Measurements from ENCODE around the gene RLN3.
A peak's percentile ranks its signal among the peaks of the same experiment; 100 is the strongest.

The RLN3 gene, protein sequence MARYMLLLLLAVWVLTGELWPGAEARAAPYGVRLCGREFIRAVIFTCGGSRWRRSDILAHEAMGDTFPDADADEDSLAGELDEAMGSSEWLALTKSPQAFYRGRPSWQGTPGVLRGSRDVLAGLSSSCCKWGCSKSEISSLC

DNA sequence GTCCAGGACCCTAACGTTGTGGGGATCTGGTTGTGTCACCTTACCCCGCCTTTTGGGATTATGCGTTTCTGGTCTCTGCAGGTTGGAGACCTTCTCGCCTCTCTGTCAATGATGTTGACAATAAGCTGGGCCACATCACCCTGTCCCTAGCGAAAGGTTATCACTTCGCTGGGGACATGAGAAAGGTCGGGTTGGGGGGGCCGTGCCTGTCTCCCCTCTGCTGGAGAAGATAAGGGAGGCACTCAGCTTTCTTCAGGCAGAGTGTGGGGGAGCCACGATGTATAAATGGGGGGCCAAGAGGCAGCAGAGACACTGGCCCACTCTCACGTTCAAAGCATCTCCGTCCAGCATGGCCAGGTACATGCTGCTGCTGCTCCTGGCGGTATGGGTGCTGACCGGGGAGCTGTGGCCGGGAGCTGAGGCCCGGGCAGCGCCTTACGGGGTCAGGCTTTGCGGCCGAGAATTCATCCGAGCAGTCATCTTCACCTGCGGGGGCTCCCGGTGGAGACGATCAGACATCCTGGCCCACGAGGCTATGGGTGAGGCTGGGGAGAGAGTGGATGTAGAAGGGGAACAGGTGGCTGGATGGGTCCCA is at the start of gene RLN3:
RLN3 (plus strand) TSS at position 293 of the 595 bp plus-strand sequence; CDS start at position 350, 57 bp downstream.
- DNase-seq (ENCODE audit: low read depth in 2 of 2): no peak

DNA sequence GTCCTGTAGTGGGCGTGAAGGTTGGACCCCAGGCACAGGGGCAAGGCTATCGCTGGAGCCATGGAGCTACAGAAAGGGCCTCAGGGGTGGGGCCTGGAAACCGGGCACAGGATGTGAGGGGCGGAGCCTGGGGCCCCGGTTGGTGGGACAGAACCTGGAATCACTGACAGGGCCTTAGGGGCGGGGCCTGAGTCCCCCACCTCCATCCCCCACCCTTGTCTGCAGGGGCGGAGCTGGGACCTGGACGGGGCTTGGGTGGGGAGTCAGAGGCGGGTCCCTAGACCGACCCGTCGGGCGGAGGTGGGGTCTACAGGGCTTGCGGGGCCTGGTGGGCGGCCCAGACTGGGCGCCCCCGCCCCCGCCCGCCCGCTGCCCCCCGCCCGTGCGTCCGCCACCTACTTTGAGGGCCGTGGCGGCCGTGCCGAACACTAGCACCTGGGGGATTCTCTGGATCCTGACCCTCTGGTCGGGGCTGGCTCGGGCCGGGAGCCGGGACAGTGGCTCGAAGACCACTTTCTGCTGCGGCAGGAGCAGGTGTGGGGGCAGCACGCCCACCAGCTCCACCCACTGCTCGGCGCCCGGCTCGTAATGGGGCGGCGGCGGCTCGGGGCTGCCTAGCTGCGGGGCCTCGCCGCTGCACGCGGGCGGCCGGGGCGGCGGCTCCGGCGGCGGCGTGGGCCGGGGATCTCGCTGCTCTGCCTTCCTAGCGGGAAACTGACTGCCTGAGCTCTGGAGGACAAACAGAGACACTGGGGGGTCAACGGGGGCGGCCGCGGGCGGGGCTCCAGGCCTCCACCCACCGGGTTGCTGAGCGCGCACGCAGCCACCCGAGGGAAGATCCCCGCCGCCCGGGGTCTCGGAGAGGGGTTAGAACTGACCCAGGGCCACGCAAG is 49.4 kb upstream of the RLN3 start:
- DNase-seq (ENCODE audit: low read depth in 2 of 2): peak in 1 of 2 donors; percentile 36

DNA sequence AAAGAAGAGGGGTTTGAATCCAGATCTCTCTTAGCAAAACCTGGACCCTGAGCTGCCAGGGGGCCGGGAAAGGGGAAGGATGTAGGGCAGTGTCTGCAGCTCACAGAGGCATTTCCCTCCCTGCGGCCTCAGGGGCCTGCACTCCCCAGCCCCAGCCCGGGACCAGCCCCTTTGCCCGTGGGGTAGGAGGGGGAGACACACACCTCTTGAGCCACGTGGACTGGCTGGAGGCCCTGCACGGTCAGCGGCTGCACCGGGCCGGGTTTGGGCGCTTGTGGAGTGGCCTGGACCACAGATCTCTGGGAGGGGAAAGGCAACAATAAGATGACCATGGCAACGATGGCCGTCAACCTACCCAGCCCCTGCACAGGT is 48.7 kb upstream of the RLN3 start:
- DNase-seq (ENCODE audit: low read depth in 2 of 2): no peak

DNA sequence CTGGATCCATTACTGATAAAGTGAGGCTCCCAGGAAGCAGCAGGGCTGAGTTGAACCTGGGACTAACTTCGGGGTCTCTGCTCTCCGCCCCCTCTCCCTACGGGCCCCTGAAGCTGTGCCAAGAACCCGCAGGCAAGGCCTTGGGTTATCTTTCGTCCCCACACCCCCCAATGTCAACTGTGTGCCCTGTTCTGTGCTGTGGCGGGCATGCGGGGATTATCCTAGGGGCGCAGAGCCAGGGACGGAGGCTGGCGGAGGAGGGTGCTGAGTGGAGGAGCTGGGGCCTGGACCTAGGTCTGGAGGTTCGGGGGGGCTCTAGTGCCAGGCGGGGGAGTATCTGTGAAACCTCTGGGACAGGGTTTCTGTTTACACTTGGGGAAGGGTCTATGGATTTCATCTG is 48.3 kb upstream of the RLN3 start:
- no peak for DNase-seq (ENCODE audit: low read depth in 2 of 2)

DNA sequence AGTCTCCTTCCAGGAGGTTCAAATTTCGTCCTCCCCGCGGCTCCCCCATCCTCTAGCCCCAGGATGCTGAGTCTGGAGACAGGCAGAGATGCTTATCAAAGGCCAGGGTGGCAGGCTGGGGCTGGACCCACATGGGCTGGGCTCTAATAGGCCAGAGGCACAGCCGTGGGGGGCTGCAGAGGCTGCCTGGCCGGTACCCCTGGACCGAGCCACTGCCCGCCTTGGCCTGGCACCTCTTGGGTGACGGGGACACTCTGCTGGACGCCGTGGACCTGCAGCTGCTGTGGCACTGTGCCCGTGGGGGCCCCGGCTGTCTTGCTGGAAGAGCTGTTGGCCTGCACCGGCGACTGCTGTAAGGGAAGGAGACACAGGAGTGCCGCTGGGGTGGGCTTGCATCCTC is 47.6 kb upstream of the RLN3 start:
- DNase-seq (ENCODE audit: low read depth in 2 of 2): no peak

DNA sequence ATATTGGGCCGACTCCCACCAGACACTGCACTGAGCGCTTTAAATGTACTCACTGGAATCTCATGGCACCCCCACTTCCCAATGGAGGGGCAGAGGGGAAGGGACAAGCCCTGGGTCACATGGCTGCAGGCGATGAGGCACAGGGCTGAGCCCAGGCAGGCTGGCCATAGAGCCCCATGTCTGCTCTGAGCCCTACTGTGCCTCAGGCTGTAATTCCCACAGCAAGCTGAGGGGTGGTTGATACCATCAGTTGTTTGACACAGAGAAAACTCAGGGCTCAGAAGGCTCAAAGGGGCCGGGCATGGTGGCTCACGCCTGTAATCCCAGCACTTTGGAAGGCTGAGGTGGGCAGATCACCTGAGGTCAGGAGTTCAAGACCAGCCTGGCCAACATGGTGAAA is 46.9 kb upstream of the RLN3 start:
- DNase-seq (ENCODE audit: low read depth in 2 of 2): no peak

DNA sequence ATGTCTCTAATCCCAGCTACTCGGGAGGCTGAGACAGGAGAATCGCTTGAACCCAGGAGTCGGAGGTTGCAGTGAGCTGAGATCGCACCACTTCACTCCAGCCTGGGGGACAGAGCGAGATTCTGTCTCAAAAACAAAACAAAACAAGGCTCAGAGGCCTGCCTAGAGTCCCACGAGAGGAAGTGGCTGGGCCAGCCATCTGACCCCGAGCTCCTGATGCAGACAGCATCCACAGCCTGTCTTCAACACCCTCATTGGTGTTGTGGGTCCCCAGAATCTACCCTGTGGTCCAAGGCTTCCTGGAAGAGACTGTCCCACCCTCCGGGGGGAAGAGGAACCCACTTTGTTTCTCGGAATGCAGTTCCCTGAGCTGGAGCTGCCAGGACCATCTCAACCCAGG is 46.5 kb upstream of the RLN3 start:
- no peak for DNase-seq (ENCODE audit: low read depth in 2 of 2)

DNA sequence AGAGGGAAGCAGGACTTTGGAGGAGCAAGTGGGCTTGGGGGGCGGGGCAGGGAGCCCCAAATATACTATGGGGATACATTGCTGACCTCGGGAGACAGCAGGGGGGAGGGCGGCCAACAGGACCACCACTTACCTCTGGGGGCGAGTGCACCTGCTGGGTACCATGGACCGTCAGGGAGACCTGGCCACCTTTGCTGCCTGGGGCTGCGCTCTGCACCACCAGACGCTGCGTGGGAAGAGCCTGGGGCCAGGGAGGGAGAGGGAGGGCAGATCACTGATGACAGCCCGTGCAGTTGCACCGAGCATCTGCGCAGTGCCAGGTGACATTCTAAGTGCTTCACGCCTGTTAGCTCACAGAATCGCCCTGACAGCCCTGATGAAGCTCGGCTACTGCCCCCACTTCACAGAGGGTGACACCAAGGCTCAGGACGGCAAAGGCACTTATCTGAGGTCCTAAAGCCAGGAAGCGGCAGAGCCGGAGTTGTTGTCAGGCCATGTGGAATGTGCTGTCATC is 45.9 kb upstream of the RLN3 start:
- no peak for DNase-seq (ENCODE audit: low read depth in 2 of 2)

DNA sequence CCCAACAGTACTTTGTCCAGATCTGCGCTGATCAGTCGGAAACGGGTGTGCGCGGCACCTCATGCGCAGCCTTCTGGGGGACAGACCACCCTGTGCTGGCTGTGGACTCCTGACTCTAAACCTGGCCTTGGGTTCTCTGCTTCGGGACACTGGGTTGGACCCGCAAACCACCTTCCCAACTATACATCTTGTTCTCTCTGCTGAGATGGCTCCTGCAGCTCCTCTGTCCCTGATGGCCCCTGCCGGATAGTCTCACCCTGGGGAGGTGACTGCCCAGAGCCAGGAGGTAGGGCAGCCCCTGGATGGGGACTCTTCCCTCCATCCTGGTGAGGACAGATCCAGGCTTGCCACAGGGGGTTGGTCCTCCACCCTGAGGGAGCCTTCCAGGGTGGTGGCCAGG is 45.2 kb upstream of the RLN3 start:
- DNase-seq (ENCODE audit: low read depth in 2 of 2): no peak

DNA sequence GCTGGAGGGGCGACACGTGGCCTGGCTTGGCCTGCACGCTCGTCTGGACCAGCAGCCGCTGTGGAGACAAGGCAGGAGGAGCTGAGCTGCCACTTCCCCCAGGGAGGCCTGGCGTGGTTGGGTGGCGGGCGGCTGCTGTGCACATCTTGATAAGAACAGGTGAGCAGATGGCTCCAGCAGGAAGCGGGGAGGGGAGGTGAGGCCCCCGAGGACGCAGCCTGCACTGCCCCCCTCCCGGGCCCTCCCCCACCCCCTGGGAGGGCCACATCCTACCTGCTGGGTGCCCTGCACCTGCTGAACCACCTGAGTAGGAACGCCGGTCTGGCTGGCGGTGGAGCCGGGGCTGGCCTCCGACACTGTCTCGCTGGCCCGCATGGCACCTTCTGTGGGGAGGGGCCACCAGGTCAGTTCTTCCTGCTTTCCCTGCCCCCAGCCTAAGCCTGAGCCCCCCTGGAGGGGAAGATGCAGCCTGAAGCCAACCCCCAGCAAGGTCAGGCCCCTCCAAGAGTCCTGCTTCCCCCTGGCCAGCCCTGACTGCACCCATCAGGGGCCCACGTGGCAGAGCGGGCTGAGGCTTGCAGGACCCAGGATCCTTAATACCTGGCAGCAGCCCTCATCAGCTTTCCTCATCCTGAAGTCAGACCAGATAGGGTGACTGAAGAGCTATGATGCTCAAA is 44.6 kb upstream of the RLN3 start:
- no peak for DNase-seq (ENCODE audit: low read depth in 2 of 2)

DNA sequence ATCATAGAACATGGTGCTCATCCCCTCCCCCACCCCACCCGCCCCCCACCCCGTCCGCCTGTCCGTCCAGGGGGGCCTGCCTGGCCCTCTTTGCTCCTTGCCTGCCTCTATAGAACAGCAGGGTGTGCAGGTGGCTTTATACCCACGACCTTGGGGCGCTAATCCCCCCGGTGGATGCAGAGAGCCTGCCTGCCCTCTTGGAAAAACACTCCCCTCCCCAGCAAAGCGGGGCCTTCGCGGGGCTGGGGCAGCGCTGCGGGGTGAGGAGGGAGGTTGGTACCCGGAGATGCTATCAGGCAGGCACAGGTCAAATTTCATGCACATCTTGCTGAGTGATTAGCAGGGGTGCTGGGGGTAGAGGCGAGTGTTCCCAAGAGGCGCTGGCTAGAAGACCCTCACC is 43.8 kb upstream of the RLN3 start:
- no peak for DNase-seq (ENCODE audit: low read depth in 2 of 2)

DNA sequence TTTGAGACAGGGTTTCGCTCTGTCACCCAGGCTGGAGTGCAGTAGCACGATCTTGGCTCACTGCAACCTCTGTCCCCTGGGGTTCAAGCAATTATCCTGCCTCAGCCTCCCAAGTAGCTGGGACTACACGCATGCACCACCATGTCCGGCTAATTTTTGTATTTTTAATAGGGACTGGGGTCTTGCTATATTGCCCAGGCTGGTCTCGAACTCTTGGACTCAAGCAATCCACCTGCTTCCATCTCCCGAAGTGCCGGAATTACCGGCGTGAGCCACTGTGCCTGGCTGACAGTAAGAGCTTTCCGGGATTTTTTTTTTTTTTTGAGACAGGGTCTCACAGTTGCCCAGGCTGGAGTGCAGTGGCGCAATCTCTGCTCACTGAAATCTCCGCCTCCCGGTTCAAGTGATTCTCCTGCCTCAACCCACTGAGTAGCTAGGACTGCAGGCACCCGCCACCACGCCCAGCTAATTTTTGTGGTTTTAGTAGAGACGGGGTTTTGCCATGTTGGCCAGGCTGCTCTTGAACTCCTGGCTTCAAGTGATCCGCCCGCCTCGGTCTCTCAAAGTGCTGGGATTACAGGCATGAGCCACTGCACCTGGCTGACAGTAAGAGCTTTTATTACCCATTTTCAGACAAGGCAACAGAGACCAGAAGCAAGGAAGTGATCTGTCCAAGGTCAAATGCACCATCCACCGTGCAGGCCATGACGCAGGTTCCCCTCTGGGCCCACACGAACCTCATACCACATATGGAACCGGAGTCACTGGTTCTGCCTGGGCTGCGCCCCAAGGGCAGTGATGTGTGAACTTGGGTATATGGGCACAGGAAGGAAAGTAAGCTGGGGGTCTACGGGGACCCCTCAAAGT is 42.8 kb upstream of the RLN3 start:
- no peak for DNase-seq (ENCODE audit: low read depth in 2 of 2)

DNA sequence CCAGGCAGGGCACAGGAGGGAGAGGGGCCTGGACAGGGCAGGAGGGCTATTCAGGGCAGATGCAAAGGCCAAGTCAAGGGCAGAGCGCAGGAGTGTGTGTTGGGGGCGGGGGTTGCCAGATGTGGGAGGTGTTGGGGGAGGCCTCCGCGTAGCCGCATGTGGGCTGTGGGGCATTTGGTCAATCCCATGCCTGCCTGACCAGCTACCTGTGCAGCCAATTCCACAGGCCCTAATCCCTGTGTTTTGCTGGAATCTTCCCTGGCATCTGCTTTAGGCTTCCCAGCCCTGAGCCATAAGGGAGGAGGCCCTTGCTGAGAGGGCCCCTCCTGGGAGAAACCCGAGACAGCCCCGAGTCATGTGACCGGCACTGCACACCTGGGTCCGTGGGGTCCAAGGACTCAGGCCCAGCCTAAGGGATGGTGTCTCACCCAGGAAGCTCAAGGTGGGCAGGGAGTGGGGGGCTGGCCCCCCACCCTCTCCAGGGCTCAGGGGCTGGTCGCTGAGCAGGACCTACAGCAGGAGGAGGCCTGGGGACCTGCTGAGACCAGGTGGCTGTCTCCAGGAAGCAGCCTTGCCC is 42.1 kb upstream of the RLN3 start:
- no peak for DNase-seq (ENCODE audit: low read depth in 2 of 2)

DNA sequence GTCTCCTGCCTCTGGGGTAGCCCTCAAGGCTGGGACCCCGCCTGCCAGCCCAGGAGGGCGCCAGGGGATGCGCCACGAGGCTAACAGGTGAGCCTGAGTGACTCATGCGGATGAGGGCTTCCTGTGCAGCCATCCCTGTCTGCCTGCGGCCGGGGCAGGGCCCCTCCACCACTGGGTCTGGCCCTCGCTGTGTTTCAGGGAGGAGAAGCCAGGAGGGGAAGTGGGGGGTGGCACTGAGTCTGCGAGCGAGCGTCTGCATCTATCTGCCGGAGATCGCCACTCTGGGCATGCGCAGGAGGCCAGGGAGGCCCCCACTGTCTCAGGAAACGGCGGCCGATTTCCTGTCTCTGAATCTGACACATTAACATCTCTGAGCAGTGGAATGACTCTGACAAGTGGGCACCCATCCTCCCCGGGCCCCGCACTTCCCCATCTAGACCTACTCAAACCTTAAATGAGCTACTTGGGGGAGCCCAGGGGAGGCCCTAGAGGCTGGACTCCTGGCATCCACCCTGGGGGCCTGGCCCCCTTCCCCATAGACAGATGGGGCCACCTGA is 41.5 kb upstream of the RLN3 start:
- peak; percentile 98 for DNase-seq (ENCODE audit: low read depth in 2 of 2)

DNA sequence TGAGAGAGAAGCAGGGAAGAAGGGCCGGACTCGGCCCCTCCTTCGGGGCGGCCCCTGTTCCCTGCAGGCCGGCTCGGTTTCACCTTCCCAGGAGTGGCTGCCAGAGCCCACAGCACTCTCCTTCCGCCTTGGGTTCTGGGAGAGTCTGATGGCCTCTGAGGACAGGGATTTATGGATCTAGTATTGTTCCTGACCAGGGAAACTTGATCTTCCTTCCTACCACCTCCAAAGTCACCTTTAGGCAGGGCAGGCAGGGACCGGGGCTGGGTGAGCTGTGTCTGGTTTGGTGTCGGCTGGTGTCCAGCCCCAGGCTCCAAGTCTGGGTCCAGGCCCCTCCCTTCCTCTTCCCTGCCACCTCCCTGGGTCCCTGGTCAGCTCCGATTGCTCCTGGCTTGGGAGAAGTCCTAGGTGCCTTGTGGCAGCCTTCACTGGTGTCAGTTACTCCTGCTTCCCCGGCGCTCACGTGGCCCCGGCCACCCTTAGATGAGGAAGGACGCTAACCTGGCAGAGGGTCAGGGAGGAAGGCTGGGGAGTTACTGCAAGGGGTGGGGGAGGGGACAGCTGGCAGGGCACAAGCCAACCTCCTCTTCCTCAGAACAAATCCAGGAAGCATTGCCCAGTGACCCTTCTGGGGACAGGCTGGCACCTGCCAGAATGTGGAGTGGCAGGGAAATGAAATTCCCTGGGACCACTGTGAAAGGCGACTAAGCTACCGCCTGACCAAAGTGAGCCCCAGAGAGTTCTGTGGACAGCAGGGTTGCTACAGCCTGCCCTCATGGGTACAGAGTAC is 40.7 kb upstream of the RLN3 start:
- no peak for DNase-seq (ENCODE audit: low read depth in 2 of 2)

DNA sequence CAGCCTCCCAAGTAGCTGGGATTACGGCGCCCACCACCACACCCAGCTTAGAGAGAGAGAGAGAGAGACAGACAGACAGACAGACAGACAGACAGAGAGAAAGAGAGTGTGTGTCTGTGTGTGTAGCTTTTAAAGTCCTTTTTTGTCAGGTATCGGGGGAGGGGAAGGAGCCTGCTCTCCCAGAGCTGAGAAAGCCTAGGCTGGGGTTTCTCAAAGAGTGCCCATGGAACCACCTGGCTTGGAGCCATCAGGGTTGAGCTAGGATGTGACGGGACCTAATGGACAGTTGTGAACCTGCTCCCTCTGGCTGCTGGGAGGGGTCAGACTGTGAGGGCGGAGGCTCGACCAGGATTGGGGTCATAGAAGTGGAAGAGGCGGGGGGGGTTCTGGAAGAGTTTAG is 38.5 kb upstream of the RLN3 start:
- no peak for DNase-seq (ENCODE audit: low read depth in 2 of 2)

DNA sequence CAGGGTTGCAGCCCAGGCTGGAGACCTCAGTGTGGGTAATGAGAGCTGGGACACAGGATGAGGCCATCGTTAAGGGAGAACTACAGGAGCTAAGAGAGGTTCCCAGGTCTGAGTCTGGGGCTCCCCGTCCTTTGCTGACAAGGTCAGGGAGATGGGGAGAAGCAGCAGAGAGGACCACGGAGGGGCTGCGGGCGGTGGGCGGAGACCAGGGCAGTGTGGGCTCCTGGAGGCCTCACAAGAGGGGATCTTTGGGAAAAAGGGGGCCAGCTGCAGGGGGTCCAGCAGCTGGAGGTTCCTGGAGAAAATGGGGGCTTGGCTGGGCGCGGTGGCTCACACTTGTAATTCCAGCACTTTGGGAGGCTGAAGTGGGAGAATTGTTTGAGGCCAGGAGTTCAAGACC is 37.9 kb upstream of the RLN3 start:
- no peak for DNase-seq (ENCODE audit: low read depth in 2 of 2)

DNA sequence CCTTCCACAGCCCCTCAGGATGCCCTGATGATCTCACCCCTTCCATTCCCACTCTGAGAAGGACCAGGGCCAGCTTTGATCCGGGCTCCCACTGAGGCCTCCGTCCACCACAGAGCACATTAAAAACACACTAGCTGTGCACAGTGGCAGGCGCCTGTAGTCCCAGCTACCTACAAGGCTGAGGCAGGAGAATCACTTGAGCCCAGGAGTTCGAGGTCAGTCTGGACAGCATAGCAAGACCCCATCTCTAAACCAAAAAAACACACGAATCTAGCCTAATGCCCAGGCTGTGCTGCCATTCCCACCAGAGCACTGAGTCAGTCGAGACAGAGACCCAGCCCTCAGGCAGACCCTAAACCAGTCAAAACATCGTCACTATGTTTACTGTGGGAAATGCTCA is 35.9 kb upstream of the RLN3 start:
- DNase-seq (ENCODE audit: low read depth in 2 of 2): no peak

DNA sequence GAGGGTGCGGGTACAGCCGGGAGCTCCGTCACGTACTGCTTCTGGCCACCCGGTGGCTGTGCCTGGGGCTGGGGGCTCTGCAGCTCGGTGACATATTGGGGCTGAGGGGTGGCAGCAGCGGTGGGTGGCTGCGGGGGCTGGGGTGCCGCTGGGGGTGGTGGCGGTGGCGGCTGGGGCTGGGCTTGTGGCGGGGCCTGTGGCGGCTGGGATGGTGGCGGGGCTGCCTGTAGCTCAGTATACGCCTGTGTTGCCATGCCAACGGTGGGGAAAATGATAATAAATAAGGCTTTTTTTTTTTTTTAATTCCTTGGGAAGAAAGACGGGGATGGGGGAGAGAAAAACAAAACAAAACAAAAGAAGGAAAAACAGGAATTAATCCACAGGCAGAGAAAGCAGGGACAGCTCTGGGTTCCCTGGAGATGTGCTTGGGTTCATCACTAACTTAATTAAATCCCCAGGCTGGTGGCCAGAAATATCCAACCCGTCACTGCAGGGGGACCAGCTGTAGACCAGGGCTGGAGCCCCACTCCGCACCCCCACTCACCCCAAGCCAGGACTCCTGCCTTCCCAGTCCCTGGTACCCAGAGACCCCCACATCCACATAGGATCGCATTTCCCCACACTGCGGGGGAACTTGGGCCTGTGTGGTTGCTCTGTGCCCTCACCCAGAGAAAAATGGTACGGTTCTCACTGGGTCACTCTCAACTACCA is 34.2 kb upstream of the RLN3 start:
- DNase-seq (ENCODE audit: low read depth in 2 of 2): no peak

All from stimulated activated CD8-positive, alpha-beta memory T cell treated with anti-CD3 and anti-CD28 coated beads, Interleukin-7, amount 100 ng/mL, for 4 hours (primary cell).